T-helper 9 cell (primary cell): Measurements from ENCODE around the gene RBM33.
A peak's percentile ranks its signal among the peaks of the same experiment; 100 is the strongest.

Source experiments
- DNase-seq: peaks from one replicate; pipeline ENCODE4 v3.0.0-alpha.2; 2020

Gene RBM33

DNA sequence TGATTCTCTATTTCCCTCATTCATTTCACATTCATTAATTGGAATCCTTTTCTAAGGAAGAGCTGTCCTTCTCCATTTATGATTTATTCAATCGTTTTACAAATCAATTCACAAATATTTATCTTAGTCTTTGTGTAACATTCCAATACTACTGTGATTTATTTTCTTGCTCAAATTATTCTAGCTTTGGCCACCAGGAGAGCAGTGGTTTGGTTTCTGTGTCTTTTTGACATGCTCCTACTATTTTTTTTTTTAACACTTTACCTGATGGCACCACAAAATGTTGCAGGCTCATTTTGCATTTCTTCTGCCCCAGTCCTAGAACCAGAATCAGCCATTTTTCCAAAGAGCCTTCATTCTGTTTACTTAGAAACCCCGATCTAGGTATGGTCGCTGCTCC lies 13.3 kb upstream of the RBM33 start:
- DNase-seq: no peak

DNA sequence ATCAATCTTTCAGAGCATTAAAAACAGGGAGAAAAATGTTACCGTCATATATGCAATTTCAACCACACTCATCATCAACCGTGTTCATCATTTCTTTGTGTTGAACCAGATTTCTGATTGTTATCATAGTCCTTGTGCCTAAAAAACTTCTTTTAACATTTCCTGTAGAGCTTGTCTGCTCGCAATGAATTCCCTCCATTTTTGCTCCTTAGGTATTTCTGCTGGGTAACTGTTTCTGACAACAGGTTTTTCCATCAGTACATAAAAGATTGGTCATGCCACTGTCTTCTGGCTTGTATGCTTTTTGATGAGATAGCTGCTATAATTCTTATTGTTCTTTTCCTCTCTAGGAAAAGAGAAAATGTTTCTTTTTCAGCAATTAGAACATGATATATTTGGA lies 8.6 kb upstream of the RBM33 start:
- DNase-seq: no peak

DNA sequence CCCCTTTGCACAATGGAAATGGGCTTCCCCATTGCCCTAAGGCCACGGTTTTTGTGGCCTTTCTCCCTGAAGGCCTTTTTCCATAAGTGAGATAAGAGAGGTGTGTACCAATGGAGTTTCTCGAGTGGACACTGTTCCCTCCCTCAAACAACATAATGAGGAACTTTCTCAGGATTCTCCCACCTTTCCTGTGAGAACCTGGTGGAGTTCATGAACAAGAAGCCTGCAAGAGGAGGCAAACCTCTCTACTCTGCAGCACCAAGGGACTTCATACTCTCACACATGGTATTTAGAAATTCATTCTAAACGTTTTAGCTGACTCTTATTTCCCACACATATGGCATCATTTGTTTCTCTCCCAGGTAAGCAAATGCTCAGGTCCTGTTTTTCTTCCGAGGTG lies 7.3 kb upstream of the RBM33 start:
- DNase-seq: no peak

- no peak for DNase-seq
Measured at GRCh38 chr7:155638366-155638765, 6.1 kb upstream of the RBM33 start.

DNA sequence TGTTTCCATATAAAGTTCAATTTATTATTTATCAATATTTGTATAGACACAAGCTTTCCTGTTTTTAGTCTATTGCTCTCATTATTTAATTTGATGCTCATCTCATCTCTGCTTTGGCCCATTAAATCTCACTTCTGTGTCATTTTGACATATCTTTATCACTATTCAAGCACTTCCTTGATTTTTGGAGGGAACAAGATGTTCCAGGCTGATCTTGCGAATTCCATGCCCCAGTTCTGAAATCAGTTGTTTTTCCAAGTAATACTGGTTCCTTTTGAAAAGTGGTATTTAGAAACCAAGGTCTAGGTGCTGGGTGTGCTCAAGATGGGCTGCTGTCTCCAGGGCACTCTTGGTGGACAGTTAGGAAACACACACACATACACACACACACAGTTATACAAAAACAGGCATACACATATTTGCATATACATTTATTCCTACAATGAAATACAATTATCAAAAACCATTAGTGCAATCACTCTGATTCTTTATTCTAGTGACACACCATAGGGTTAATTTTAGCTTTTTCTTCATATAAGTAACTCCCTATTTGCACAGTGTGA lies 4.4 kb upstream of the RBM33 start:
- DNase-seq: no peak

DNA sequence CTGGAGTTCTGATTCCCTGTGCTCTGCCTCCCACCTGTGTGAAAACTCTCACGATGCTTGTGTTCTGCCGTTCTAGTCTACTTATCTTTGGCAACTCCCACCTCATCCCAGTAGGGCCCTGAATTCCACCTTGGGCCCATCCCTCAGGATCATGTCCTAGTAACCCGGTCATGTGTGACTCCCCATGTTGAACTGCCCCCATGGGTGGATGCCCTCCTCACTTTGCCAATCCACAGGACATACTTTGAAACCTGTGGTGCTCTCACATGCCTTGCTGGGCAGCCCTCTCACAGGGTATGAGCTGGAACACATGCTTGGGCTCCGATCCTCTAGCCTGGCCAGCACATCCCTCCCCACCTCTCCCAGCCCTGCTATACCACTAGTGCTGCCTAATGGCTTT lies 3.8 kb upstream of the RBM33 start:
- no peak for DNase-seq

DNA sequence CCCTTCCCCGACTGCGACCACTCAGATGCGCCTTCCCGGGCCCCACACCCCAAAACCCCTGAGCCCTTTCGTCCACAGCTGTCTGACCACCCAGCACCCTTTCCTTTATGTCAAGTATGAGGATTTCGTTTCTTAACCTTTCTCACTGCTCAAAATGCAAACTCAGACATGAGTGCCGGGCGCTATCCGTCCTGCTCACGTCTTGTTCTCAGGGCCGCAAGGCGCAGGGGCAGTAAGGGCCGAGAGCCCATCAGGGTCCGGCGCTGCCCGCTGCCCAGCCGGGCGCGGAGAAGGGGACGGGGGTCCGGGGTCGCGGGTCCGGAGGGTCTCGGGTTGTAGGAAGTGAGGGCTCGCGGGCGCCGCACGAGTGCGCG lies 670 bp upstream of the RBM33 start:
- no peak for DNase-seq

- DNase-seq: peak; percentile 21
Measured at GRCh38 chr7:155644971-155645509, 579 bp downstream of the RBM33 start.

- DNase-seq: no peak
Measured at GRCh38 chr7:155645662-155646061, 1.2 kb downstream of the RBM33 start.

DNA sequence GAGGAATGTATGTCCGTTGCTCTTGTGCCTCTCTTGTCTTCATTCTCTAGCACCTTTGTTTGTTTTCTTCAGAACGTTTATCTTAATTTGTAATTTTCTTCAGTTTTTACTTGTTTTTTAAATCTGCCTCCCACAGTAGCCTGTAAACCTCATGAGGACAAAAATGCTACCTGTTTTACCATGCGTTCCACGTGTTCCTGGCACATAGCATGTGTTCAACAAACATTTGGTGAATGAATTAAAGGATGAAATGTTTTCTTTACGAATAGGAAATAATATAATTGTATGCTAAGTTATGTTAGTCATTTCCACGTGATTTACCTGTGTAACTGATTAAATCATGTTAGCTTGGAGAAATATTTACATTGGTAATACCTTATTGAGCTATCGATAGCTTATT lies 2.2 kb downstream of the RBM33 start:
- DNase-seq: no peak

- no peak for DNase-seq
Measured at GRCh38 chr7:155647302-155647701, 2.8 kb downstream of the RBM33 start.

GRCh38 chr7:155647734-155648133 lies 3.3 kb downstream of the RBM33 start:
- DNase-seq: no peak

GRCh38 chr7:155648752-155649339 lies 4.4 kb downstream of the RBM33 start:
- no peak for DNase-seq

DNA sequence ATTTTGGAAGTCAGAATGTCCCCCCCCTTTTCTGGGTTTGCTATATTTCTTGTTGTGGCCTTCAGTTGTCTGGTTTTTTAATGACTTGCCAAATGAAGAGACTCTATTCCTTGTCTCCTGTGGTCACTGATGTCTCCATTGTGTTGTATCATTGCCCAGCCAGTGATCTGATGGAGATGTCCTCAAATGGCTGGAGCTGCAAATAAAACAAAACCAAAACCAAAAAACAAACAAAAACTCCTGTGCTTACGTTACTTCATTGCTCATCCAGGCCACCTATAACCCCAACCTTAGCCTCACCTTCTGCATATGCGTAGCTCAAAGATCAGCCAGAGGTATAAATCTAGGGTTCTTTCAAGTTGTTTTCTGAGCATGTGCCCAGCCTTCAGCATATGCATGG lies 5.1 kb downstream of the RBM33 start:
- no peak for DNase-seq

GRCh38 chr7:155652156-155653114 lies 8.0 kb downstream of the RBM33 start:
- no peak for DNase-seq

GRCh38 chr7:155653803-155654202 lies 9.3 kb downstream of the RBM33 start:
- no peak for DNase-seq

DNA sequence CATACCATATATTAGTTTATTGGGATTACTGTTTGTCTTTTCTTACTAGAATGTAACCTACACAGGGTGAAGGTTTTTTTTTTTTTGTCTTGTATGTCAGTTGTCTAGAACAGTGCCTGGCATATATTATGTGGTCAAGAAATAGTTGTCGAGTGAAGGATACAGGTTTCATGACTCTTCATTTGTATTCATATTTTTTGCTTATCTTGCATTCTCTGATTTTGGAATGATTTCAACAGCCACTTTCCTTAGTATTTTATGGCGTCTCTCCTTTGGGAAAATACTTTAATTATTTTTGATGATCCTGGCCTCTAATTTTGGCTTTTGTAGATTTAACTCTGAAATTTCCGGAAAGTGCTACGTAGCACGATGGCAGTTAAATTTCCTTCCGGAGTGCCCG lies 12.4 kb downstream of the RBM33 start:
- no peak for DNase-seq

DNA sequence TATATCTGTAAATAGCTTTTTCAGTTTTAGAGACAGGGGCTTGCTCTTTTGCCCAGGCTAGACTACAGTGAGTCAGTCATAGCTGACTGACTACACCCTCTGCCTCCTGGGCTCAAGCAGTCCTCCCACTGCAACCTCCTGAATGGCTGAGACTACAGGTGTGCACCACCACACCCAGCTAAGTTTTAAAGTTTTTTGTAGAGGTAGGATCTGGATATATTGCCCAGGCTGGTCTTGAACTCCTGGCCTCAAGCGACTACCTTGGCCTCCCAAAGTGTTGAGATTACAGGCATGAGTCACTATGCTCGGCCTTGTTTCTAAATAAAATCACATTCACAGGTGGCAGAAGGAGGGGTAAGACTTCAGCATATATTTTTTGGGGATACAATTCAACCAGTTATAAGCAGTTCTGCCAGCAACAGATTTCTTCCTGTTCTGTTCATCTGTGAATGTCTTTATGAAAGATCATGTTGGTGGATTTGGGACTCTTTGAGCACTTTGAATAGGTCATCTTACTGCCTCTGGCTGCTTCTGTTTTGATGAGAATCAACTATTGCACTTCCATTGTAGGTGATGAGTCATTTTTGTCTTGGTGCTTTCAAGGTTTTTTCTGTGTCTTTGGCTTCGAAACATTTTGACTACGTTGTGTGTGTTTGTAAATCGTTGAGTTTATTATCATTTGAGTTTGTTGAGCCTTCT lies 15.7 kb downstream of the RBM33 start:
- no peak for DNase-seq

DNA sequence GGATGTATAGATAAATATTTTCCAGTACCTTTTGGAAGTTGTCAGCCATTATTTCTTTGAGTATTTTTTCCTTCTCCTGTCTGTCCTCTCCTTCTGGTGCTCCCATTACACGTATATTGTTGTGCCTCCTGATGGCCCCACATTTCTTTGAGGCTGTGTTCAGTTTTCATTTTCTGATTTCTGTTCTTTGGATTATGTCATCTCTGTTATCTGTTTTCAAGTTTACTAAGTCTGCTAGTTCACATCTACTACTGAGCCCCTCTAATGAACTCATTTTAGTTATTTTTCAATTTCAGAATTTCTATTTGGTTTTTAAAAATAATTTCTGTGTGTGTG lies 16.3 kb downstream of the RBM33 start:
- DNase-seq: no peak

- DNase-seq: no peak
Measured at GRCh38 chr7:155662343-155663043, 18.0 kb downstream of the RBM33 start.

- DNase-seq: no peak
Measured at GRCh38 chr7:155663937-155664336, 19.5 kb downstream of the RBM33 start.

GRCh38 chr7:155665079-155665956 lies 20.9 kb downstream of the RBM33 start:
- no peak for DNase-seq
